Breast epithelium (tissue), 3 donors: ENCODE measurements around the gene ZNF638.

ENCODE experiments used
- POLR2A ChIP-seq: fragments of 450-650 bp; IDR thresholded peaks from one replicate; pipeline ENCODE4 v1.6.1; 2016; ENCODE audit warnings: antibody characterized with exemption, mild to moderate bottlenecking, moderate library complexity
- POLR2AphosphoS5 ChIP-seq, 3 donors: sonication (generic); formaldehyde crosslinking; IDR thresholded peaks; one replicate each; pipeline ENCODE4 v1.6.1; 2017; ENCODE audit warnings: antibody characterized with exemption in 3 of 3

DNA sequence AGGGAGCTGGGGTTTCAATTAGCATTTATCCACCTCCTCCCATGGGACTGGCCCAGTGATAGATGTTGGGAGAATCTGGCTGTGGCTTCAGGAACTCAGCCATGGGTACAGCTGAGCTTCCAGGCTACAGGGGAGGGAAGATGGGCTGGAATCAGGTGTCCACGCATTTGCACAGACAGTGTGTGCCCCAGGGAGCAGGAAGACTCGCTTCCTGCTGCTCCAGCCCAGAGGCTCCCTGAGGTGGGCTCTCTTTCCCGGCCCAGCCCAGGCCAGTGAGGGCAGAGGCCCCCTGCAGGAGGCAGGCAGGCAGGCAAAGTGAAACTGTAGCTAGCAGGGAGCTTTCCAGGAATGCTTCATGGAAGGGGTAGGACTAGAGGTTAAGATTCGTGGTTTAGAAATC lies 150.5 kb downstream of the ZNF638 start:
- TF ChIP-seq POLR2AphosphoS5 (IDR thresholded peaks at IDR 0.05) (no peak), POLR2A (no peak)
